GM13976 (cell line): ENCODE measurements around the gene LASP1.

Source experiments
- DNase-seq: peaks from one replicate; pipeline ENCODE4 v3.0.0; 2012; ENCODE audit warnings: low spot score
- in situ Hi-C: fragments of 300-500 bp; cut with MboI; formaldehyde crosslinking; loops from one replicate; pipeline ENCODE4 v1.12.0; 2022; ENCODE audit warnings: low sequenced_read_pairs, mixed read lengths, inconsistent platforms; ENCODE audit not compliant: unreplicated experiment
- TF ChIP-seq, protein P1 (sequence below): IDR thresholded peaks from 2 replicates; pipeline ENCODE4 v1.5.1; 2012; ENCODE audit warnings: borderline replicate concordance, mild to moderate bottlenecking; ENCODE audit not compliant: insufficient read depth; ENCODE audit errors: extremely low read depth, missing control alignments, control extremely low read depth

Gene LASP1, protein sequence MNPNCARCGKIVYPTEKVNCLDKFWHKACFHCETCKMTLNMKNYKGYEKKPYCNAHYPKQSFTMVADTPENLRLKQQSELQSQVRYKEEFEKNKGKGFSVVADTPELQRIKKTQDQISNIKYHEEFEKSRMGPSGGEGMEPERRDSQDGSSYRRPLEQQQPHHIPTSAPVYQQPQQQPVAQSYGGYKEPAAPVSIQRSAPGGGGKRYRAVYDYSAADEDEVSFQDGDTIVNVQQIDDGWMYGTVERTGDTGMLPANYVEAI

DNA sequence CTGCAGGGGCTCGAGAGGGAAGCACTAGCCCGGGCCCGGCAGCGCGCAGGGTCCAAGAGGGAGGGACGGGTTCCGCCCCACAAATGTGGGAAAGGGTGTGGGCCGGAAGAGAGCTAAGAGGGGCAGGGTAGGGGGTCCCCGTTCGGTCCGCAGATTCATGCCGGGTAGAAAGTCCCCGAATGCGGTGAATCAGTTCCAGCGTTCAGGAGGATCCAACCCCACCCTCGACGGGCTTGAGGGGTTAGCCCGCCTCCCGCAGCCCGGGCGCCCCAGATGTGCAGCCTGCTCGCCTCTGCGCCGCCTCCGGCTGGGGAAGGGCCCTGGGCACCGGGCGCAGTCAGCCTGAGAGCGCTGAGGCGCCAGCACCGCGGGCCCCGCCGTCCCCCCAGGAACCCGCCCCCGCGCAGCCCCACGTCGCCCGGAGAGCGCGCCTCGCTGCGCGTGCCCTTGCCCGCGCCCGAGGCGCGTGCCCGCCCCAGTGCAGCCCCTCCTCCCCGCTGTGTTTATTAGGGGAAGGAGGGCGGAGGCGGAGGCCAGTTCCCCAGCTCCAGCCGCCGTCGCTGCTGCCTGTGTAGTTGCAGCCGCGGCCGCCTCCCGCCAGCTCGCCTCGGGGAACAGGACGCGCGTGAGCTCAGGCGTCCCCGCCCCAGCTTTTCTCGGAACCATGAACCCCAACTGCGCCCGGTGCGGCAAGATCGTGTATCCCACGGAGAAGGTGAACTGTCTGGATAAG is at the start of gene LASP1:
Gene LASP1, plus strand, starts transcription at position 533 of the 733 bp plus-strand sequence. Its CDS starts 132 bp downstream, at position 665.
- in situ Hi-C loops, result no loop called here
- TF ChIP-seq, protein P1, sequence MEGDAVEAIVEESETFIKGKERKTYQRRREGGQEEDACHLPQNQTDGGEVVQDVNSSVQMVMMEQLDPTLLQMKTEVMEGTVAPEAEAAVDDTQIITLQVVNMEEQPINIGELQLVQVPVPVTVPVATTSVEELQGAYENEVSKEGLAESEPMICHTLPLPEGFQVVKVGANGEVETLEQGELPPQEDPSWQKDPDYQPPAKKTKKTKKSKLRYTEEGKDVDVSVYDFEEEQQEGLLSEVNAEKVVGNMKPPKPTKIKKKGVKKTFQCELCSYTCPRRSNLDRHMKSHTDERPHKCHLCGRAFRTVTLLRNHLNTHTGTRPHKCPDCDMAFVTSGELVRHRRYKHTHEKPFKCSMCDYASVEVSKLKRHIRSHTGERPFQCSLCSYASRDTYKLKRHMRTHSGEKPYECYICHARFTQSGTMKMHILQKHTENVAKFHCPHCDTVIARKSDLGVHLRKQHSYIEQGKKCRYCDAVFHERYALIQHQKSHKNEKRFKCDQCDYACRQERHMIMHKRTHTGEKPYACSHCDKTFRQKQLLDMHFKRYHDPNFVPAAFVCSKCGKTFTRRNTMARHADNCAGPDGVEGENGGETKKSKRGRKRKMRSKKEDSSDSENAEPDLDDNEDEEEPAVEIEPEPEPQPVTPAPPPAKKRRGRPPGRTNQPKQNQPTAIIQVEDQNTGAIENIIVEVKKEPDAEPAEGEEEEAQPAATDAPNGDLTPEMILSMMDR, result no peak
- peak; percentile 93 for DNase-seq

DNA sequence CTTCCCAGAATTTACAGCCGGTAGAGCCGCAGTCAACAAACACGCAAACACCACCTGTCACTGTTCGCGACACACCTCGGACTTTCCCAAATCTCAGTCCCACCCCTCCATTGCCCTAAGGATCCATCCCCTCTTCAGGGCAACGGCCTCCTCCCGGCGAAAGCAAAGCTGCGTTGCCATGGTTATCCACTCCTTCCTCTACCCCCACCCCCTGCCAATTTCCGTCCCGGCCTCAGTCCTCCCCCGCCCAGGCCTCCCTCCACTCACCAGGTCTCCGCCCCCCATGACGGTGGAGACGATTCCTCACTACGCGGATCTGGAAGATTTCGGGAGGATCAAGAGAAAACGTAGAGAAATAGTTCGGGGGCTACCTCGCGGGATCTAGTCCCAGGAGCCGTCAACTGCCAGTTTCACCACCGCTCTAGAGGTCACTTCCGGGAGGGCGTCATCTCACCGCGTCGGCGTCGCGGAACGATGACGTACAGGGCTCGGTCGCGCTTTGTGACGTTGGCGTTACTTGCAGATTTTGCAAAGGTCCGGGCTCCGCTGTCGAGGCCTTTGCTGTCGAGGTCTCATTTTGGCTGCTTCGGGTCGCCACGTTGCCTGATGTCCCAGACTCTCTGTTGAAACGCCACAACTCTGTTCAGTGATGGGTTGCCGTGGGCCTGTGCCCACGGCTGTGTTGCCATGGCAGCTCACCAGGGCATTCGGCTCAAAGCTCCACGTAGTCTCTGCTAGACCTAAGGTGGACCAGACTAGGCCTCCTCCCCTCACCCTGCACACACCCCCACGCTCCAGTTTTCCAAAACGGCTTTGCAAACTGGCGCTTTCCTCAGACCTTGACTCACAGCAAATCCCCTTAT is 44.7 kb upstream of the LASP1 start, which contains the start of gene CWC25:
Gene CWC25, minus strand, starts transcription at position 423 of the 863 bp plus-strand sequence. Its CDS starts 138 bp downstream, at position 285.
- TF ChIP-seq, protein P1, result no peak
- in situ Hi-C loops, result no loop called here
- DNase-seq, result peak; percentile 96

DNA sequence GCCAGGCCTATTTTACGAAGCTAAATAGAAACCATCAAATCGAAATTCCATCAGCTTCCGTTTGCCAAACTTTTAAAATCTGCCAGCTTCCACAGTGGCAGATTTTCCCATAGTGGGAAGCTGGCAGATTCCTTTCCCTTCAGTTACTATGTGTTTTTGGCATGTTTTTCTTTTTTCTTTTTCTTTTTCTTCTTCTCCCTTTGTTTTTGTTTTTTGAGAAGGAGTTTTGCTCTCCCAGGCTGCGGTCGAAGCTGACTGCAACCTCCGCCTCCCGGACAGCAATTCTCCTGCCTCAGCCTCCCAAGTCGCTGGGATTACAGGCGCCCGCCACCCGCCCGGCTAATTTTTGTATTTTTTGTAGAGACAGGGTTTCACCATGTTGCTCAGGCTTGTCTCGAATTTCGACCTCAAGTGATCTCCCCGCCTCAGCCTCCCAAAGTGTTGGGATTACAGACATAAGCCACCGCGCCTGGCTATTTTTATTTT is 44.1 kb upstream of the LASP1 start:
- in situ Hi-C loops, result no loop called here
- DNase-seq, result no peak
- TF ChIP-seq, protein P1, result no peak

DNA sequence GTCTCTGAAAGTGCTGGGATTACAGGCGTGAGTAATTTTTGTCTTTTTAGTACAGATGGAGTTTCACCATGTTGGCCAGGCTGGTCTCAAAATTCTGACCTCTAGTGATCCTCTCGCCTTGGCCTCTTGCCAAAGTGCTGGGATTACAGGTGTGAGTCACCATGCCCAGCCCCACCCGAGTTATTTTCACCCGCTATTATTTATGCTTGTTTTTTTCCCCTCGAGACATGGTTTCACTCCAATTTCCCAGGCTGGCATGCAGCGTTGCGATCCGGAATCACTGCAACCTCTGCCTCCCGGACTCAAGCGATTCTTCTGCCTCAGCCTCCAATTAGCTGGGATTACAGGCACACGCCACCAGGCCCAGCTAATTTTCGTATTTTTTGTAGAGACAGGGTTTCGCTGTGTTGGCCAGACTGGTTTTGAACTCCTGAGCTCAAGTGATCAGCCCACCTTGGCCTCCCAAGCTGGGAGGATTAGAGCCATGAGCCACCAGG is 25.5 kb upstream of the LASP1 start:
- DNase-seq, result no peak
- TF ChIP-seq, protein P1, result no peak
- in situ Hi-C loops, result no loop called here

DNA sequence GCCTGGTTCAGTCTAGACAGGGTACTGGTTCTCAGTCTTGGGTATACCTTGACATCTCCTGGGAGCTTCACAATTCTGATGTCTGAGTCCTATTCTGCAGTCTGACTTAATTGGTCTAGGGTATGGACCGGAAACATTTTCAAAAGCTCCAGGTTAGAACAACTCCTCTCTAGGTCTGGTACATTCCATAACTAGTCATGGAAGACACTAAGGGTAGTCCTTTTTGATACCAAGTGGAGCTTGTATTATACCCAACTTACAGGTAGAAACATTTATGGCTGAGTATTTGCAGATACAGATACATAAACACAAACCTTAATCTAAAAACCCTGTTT is 21.3 kb upstream of the LASP1 start:
- in situ Hi-C loops, result no loop called here
- TF ChIP-seq, protein P1, result no peak
- no peak for DNase-seq
